A549 (cell line): ENCODE results near the gene STPG4.
"Not testable (repeated sequence)": the region's sequence is repeated elsewhere in the genome, so short reads cannot be mapped to it uniquely, and the experiment has no call there.

Experiments
- CHD4 ChIP-seq: fragments of 200-600 bp; sonication (generic); IDR thresholded peaks from 2 replicates; pipeline ENCODE4 v1.6.1; 2016; ENCODE audit warnings: antibody characterized with exemption, mild to moderate bottlenecking, borderline replicate concordance
- CTCF ChIP-seq: fragments of >200 bp; sonication (Bioruptor Twin); formaldehyde crosslinking; IDR thresholded peaks from 3 replicates; pipeline ENCODE4 v1.5.1; 2016
- EP300 ChIP-seq, 2 experiments: fragments of >200 bp; sonication (Bioruptor Twin); formaldehyde crosslinking; IDR thresholded peaks; 2 replicates in 1 of 2; 3 replicates in 1 of 2; pipeline ENCODE4 v1.6.1; 2016 to 2017
- HDAC2 ChIP-seq: fragments of 200-600 bp; sonication (generic); IDR thresholded peaks from 2 replicates; pipeline ENCODE4 v1.6.1; 2016
- MAZ ChIP-seq: fragments of 150-350 bp; IDR thresholded peaks from 2 replicates; pipeline ENCODE4 v1.6.1; 2014; ENCODE audit warnings: antibody characterized with exemption, low read depth, low read length, borderline replicate concordance
- MYC ChIP-seq: IDR thresholded peaks from 2 replicates; pipeline ENCODE4 v1.6.1; 2012; ENCODE audit warnings: mild to moderate bottlenecking, inconsistent platforms, low read length, improper control_type of control experiment, borderline replicate concordance
- POLR2A ChIP-seq: IDR thresholded peaks from 2 replicates; pipeline ENCODE4 v1.6.1; 2012; ENCODE audit warnings: mild to moderate bottlenecking, low read length
- USF2 ChIP-seq: fragments of 450-650 bp; IDR thresholded peaks from 2 replicates; pipeline ENCODE4 v1.6.1; 2014; ENCODE audit warnings: antibody characterized with exemption

GRCh38 chr2:47108267-47109006 is 46.7 kb downstream of the STPG4 start:
- not testable (repeated sequence) for TF ChIP-seq MYC; POLR2A; CTCF; MAZ; HDAC2; EP300 (IDR thresholded peaks at IDR 0.05); CHD4
- TF ChIP-seq USF2 = peak; percentile 63
